GM12878 (cell line): Measurements from ENCODE around the gene PI3. TPM values are rescaled to one million over a fixed set of nuclear protein-coding genes. Genes with fewer than 3 reads are reported as not detected.

Source experiments
- ATAC-seq: fragments of 200-7000 bp; cut with Tn5 transposase; 3 replicates; pipeline ENCODE4 v1.9.1; 2020; ENCODE audit warnings: mild to moderate bottlenecking, moderate library complexity
- BruUV-seq: library from RNA; stranded (reverse); fragments of 400-500 nt; replicated peaks from 2 replicates; lab custom pipeline; 2021; lab: Mats Ljungman, UMichigan
- CTCF ChIA-PET: fragments of 300-600 bp; sonication (Branson Sonifier 250); formaldehyde crosslinking; extraction: SDS; loops from one replicate; lab custom pipeline; 2021; ENCODE audit warnings: inconsistent platforms; lab: Yijun Ruan, JAX
- POLR2A ChIA-PET: fragments of 350-600 bp; formaldehyde crosslinking; extraction: SDS; loops from one replicate; lab custom pipeline; 2021; ENCODE audit warnings: inconsistent platforms; lab: Charles Lee
- RAD21 ChIA-PET: fragments of 300-600 bp; sonication (Branson Sonifier 250); formaldehyde crosslinking; loops from one replicate; lab custom pipeline; 2023; ENCODE audit warnings: antibody characterized with exemption; ENCODE audit not compliant: unreplicated experiment; lab: Charles Lee
- SMC1A ChIA-PET: fragments of 300-600 bp; sonication (Branson Sonifier 250); formaldehyde crosslinking; loops from one replicate; lab custom pipeline; 2023; ENCODE audit not compliant: unreplicated experiment, uncharacterized antibody; lab: Charles Lee
- DNase-seq: peaks from one replicate; pipeline ENCODE4 v3.0.0-alpha.2; 2011; ENCODE audit warnings: low read depth, low spot score
- FAIRE-seq: peaks from 3 replicates; lab custom pipeline; 2011; peaks lifted over from hg19 to GRCh38; lab: Jason Lieb, UNC
- H2AFZ ChIP-seq: 2 replicates; pipeline ENCODE4 v1.6.0; 2011; ENCODE audit warnings: low read depth, low read length, control low read depth; ENCODE audit not compliant: control insufficient read depth
- H3K27ac ChIP-seq: 2 replicates; pipeline ENCODE4 v1.5.1; 2011; ENCODE audit warnings: control low read depth; ENCODE audit not compliant: control insufficient read depth, insufficient read depth
- H3K27me3 ChIP-seq, 2 experiments: replicated peaks in 1 of 2; 2 replicates each; pipeline versions ENCODE4 v1.6.0 to v1.6.1; 2011; ENCODE audit warnings: low read length in 1 of 2; ENCODE audit not compliant: control insufficient read depth in 2 of 2, insufficient read depth in 2 of 2
- H3K36me3 ChIP-seq, 2 experiments: 2 replicates each; pipeline ENCODE4 v1.5.1; 2011; ENCODE audit warnings: low read length in 1 of 2; ENCODE audit not compliant: control insufficient read depth in 2 of 2, insufficient read depth in 2 of 2
- H3K4me1 ChIP-seq: 2 replicates; pipeline ENCODE4 v1.6.1; 2011; ENCODE audit warnings: mild to moderate bottlenecking, low read length, moderate library complexity, mixed read lengths; ENCODE audit not compliant: control insufficient read depth, insufficient read depth
- H3K4me2 ChIP-seq: 2 replicates; pipeline ENCODE4 v1.6.0; 2011; ENCODE audit warnings: control low read depth; ENCODE audit not compliant: control insufficient read depth, insufficient read depth
- H3K4me3 ChIP-seq: fragments of 200-600 bp; sonication (generic); 2 replicates; pipeline ENCODE4 v1.5.1; 2016
- H3K79me2 ChIP-seq: 2 replicates; pipeline ENCODE4 v1.6.0; 2011; ENCODE audit warnings: low read length; ENCODE audit not compliant: control insufficient read depth, insufficient read depth
- H3K9ac ChIP-seq: 2 replicates; pipeline ENCODE4 v1.8.0; 2011; ENCODE audit warnings: low read length, control low read depth, mixed read lengths; ENCODE audit not compliant: control insufficient read depth, insufficient read depth
- H3K9me3 ChIP-seq: replicated peaks from 3 replicates; pipeline ENCODE4 v1.5.1; 2011; ENCODE audit warnings: mild to moderate bottlenecking, low read length; ENCODE audit not compliant: control insufficient read depth, insufficient read depth
- H4K20me1 ChIP-seq: 2 replicates; pipeline ENCODE4 v1.6.0; 2011; ENCODE audit not compliant: control insufficient read depth, insufficient read depth
- BCL3 ChIP-seq: IDR thresholded peaks from 2 replicates; pipeline ENCODE4 v1.6.1; 2011; ENCODE audit warnings: borderline replicate concordance, low read depth, mild to moderate bottlenecking, moderate library complexity, low read length; ENCODE audit not compliant: insufficient read depth, poor library complexity, severe bottlenecking
- CBX3 ChIP-seq: fragments of 200-600 bp; sonication (generic); IDR thresholded peaks from 2 replicates; pipeline ENCODE4 v1.6.1; 2016; ENCODE audit warnings: low read depth, borderline replicate concordance
- CREB1 ChIP-seq: IDR thresholded peaks from 2 replicates; pipeline ENCODE4 v1.6.1; 2012; ENCODE audit warnings: low read depth, mild to moderate bottlenecking, inconsistent platforms
- FOXK2 ChIP-seq: fragments of 450-650 bp; IDR thresholded peaks from 2 replicates; pipeline ENCODE4 v1.6.1; 2017; ENCODE audit warnings: mild to moderate bottlenecking, moderate library complexity
- FOXM1 ChIP-seq: IDR thresholded peaks from 2 replicates; pipeline ENCODE4 v1.6.1; 2012; ENCODE audit warnings: low read depth, mild to moderate bottlenecking, inconsistent platforms, low read length, moderate library complexity
- IRF3 ChIP-seq: fragments of 450-650 bp; IDR thresholded peaks from 2 replicates; pipeline ENCODE4 v1.6.1; 2014; ENCODE audit warnings: mild to moderate bottlenecking
- IRF5 ChIP-seq: fragments of 450-650 bp; IDR thresholded peaks from 2 replicates; pipeline ENCODE4 v1.6.1; 2017; ENCODE audit warnings: borderline replicate concordance
- MXI1 ChIP-seq: fragments of 150-350 bp; IDR thresholded peaks from 2 replicates; pipeline ENCODE4 v1.6.1; 2011; ENCODE audit warnings: low read depth, mild to moderate bottlenecking, inconsistent platforms, low read length, improper control_type of control experiment
- PBX3 ChIP-seq: IDR thresholded peaks from 2 replicates; pipeline ENCODE4 v1.6.1; 2011; ENCODE audit warnings: mild to moderate bottlenecking, low read depth, low read length, moderate library complexity; ENCODE audit not compliant: insufficient replicate concordance
- POLR2AphosphoS5 ChIP-seq: IDR thresholded peaks from 2 replicates; pipeline ENCODE4 v1.6.1; 2011; ENCODE audit warnings: mild to moderate bottlenecking, low read length, inconsistent platforms
- RB1 ChIP-seq: fragments of 450-650 bp; formaldehyde crosslinking; IDR thresholded peaks from 2 replicates; pipeline ENCODE4 v1.6.1; 2017; ENCODE audit warnings: mild to moderate bottlenecking, borderline replicate concordance
- TCF7 ChIP-seq: IDR thresholded peaks from 2 replicates; pipeline ENCODE4 v1.6.1; 2014; ENCODE audit warnings: antibody characterized with exemption, borderline replicate concordance
- ZNF217 ChIP-seq: fragments of 450-650 bp; IDR thresholded peaks from 2 replicates; pipeline ENCODE4 v1.6.1; 2017; ENCODE audit warnings: antibody characterized with exemption, mild to moderate bottlenecking
- ZNF274 ChIP-seq: IDR thresholded peaks from one replicate; pipeline ENCODE4 v1.8.0; 2011; ENCODE audit not compliant: insufficient read length, insufficient read depth
- WGBS: methylation state at CpG from one replicate; pipeline ENCODE4 v1.1.6; 2016; ENCODE audit warnings: low lambda C conversion rate; ENCODE audit not compliant: insufficient replicate concordance, insufficient coverage; ENCODE audit errors: missing lambda C conversion rate; 5-methylcytosine and 5-hydroxymethylcytosine counted together
- in situ Hi-C: fragments of 300-500 bp; cut with MboI; formaldehyde crosslinking; loops from 9 replicates; pipeline ENCODE4 v1.14.3; 2018; ENCODE audit warnings: mixed read lengths
- intact Hi-C: fragments of 100-400 bp; cut with micrococcal nuclease; formaldehyde crosslinking; loops from one replicate; pipeline ENCODE4 v1.14.2; 2022; ENCODE audit not compliant: unreplicated experiment
- polyA plus RNA-seq, 11 experiments: library from polyadenylated mRNA; depleted of rRNA in 4 of 11; unstranded in 6 of 11; stranded (reverse) in 5 of 11; fragments of >200 nt; fragmentation: Nextera tagmentation in 4 of 11; fragmentation: Illumina TruSeq in 1 of 11; extraction: Ambion mirVana in 4 of 11; extraction: Trizol in 1 of 11; gene quantifications; 1 replicate in 1 of 11; 2 replicates in 10 of 11; pipeline versions ENCODE4 v1.2.1 to v1.2.3, GENCODE V29; 2011 to 2016; ENCODE audit warnings: inconsistent platforms in 2 of 11, missing spikeins in 2 of 11, low read depth in 1 of 11
- total RNA-seq, 4 experiments: library from RNA; depleted of rRNA in 3 of 4; stranded (reverse); fragments of >200 nt in 3 of 4; fragmentation: Illumina TruSeq in 1 of 4; extraction: Trizol in 1 of 4; gene quantifications; 2 replicates each; pipeline versions ENCODE4 v1.2.1 to v1.2.3, GENCODE V29; 2013 to 2021
- TF ChIP-seq, protein P1 (sequence below): fragments of 450-650 bp; IDR thresholded peaks from 2 replicates; pipeline ENCODE4 v1.6.1; 2017; ENCODE audit warnings: mild to moderate bottlenecking, low read depth, inconsistent platforms; ENCODE audit not compliant: poor library complexity, severe bottlenecking

PI3 gene
- total and polyA plus RNA-seq, 10 of the 15 experiments (the other 5 are each of a cell fraction or from before 2014, with no cell fraction given) = not detected

DNA sequence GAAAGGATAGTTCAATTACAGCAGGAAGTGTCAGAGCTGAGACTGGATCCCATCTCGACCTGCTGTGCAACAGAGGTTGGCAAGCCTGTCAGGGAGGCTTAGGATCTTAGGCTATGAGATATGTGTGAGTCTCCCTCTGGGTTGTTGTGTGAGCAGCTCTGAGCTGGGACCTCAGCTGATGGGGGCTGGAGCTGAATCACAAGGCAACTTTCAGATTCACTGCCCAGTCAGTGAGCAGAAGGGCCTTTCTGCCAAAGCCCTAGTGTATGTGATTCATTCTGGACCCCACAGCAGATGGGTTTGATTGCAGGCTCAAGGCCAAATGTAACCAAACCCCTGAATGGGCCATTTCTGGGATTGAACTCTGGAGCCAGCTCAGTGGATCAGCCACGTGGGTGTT lies 4.5 kb downstream of the PI3 start (continued):
- TF ChIP-seq IRF3 (no peak), ZNF217 (no peak), CREB1 (no peak), PBX3 (no peak)

DNA sequence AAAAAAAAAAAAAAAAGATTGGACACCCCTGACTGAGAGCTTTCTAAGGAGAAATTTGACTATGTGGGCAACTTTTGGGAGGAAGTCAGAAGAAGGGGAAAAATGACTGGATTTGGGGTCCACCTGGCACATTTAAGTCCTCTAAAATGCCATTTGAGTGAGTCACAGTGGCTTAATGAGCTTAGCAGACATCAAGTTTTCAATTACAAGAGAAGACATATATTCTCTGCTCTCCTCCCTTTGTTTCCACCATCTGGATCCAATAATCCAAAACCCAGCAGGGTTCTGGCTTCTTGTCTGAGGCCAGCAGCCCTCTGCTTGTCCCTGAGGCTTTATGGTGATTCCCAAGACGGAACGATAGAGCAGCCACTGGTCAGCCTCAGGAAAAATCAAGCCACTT lies 6.9 kb downstream of the PI3 start:
- Histone ChIP-seq H3K4me1 (no peaks in the 10 kb centered on the region), H3K9me3 (no peaks in the 10 kb centered on the region), H3K27me3 (peaks cover 0 to 1% of the 10 kb centered on the region in 2 experiments; a peak in 3 of 4 replicates), H4K20me1 (no peaks in the 10 kb centered on the region), H3K27ac (no peak overlapping the region), H3K9ac (no peak overlapping the region), H3K36me3 (no peaks in the 10 kb centered on the region), H3K4me3 (no peak overlapping the region), H3K79me2 (no peaks in the 10 kb centered on the region), H2AFZ (no peak overlapping the region), H3K4me2 (no peak overlapping the region)
- RAD21 ChIA-PET = no interaction called here
- in situ Hi-C loops = no loop called here
- FAIRE-seq (no peak), ATAC-seq (no peak), DNase-seq (no peak)
- 42% methylated on average over 2 of the region's 2 CpGs for WGBS
- POLR2A ChIA-PET = no interaction called here
- SMC1A ChIA-PET = no interaction called here
- CTCF ChIA-PET = no interaction called here
- intact Hi-C loops = no loop called here
- no TSS peak for BruUV-seq
- no peak for TF ChIP-seq TCF7
- no peak for TF ChIP-seq BCL3
- TF ChIP-seq PBX3 = no peak
- TF ChIP-seq FOXM1 = no peak
- no peak for TF ChIP-seq IRF5
- no peak for TF ChIP-seq MXI1
- TF ChIP-seq, protein P1, sequence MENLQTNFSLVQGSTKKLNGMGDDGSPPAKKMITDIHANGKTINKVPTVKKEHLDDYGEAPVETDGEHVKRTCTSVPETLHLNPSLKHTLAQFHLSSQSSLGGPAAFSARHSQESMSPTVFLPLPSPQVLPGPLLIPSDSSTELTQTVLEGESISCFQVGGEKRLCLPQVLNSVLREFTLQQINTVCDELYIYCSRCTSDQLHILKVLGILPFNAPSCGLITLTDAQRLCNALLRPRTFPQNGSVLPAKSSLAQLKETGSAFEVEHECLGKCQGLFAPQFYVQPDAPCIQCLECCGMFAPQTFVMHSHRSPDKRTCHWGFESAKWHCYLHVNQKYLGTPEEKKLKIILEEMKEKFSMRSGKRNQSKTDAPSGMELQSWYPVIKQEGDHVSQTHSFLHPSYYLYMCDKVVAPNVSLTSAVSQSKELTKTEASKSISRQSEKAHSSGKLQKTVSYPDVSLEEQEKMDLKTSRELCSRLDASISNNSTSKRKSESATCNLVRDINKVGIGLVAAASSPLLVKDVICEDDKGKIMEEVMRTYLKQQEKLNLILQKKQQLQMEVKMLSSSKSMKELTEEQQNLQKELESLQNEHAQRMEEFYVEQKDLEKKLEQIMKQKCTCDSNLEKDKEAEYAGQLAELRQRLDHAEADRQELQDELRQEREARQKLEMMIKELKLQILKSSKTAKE = no peak
- no peak for TF ChIP-seq POLR2AphosphoS5
- no peak for TF ChIP-seq RB1
- no peak for TF ChIP-seq ZNF274
- TF ChIP-seq CBX3 = no peak
- no peak for TF ChIP-seq FOXK2
